SHP77 (cell line): ENCODE results near the gene GALNTL6.
A peak's percentile ranks its signal among the peaks of the same experiment; 100 is the strongest.

Experiments used
- DNase-seq, 2 experiments: peaks; one replicate each; lab custom pipeline; 2025; lab: John Stamatoyannopoulos, UW

Gene GALNTL6

GRCh38 chr4:171993247-171993646 is 180.0 kb downstream of the GALNTL6 start:
- no peak for DNase-seq

- no peak for DNase-seq
Measured at GRCh38 chr4:172007889-172008288, 194.7 kb downstream of the GALNTL6 start.

GRCh38 chr4:172009446-172010230 is 196.4 kb downstream of the GALNTL6 start:
- DNase-seq = no peak

GRCh38 chr4:172011196-172011595 is 198.0 kb downstream of the GALNTL6 start:
- DNase-seq = no peak

GRCh38 chr4:172018358-172018757 is 205.2 kb downstream of the GALNTL6 start:
- DNase-seq = no peak

- DNase-seq = no peak
Measured at GRCh38 chr4:172035562-172035961, 222.4 kb downstream of the GALNTL6 start.

GRCh38 chr4:172040766-172041165 is 227.6 kb downstream of the GALNTL6 start:
- no peak for DNase-seq

- peak; percentile 1 to 37 for DNase-seq
Measured at GRCh38 chr4:172042714-172043114, 229.5 kb downstream of the GALNTL6 start.

GRCh38 chr4:172045981-172046380 is 232.8 kb downstream of the GALNTL6 start:
- DNase-seq = no peak

- no peak for DNase-seq
Measured at GRCh38 chr4:172048666-172049065, 235.5 kb downstream of the GALNTL6 start.

GRCh38 chr4:172050911-172051310 is 237.7 kb downstream of the GALNTL6 start:
- DNase-seq = no peak

- DNase-seq = no peak
Measured at GRCh38 chr4:172055046-172055445, 241.8 kb downstream of the GALNTL6 start.

GRCh38 chr4:172055498-172055897 is 242.3 kb downstream of the GALNTL6 start:
- DNase-seq = no peak

- DNase-seq = no peak
Measured at GRCh38 chr4:172061204-172061603, 248.0 kb downstream of the GALNTL6 start.

- DNase-seq = no peak
Measured at GRCh38 chr4:172068506-172068905, 255.3 kb downstream of the GALNTL6 start.

- DNase-seq = no peak
Measured at GRCh38 chr4:172073590-172073989, 260.4 kb downstream of the GALNTL6 start.

GRCh38 chr4:172083272-172083671 is 270.1 kb downstream of the GALNTL6 start:
- no peak for DNase-seq

- no peak for DNase-seq
Measured at GRCh38 chr4:172088556-172088955, 275.4 kb downstream of the GALNTL6 start.

GRCh38 chr4:172095161-172095560 is 282.0 kb downstream of the GALNTL6 start:
- DNase-seq = peak; percentile 12 to 47

GRCh38 chr4:172096786-172097185 is 283.6 kb downstream of the GALNTL6 start:
- no peak for DNase-seq

- no peak for DNase-seq
Measured at GRCh38 chr4:172099376-172099775, 286.2 kb downstream of the GALNTL6 start.

- no peak for DNase-seq
Measured at GRCh38 chr4:172103456-172103855, 290.3 kb downstream of the GALNTL6 start.

GRCh38 chr4:172104539-172104938 is 291.3 kb downstream of the GALNTL6 start:
- no peak for DNase-seq

- no peak for DNase-seq
Measured at GRCh38 chr4:172105918-172106317, 292.7 kb downstream of the GALNTL6 start.
